ENCODE measurements around the gene C11orf91. TPM values are rescaled to one million over a fixed set of nuclear protein-coding genes. Genes with fewer than 3 reads are reported as not detected.

C11orf91 gene
- total and polyA plus RNA-seq, 2 donors (not counting 3 experiments of a cell fraction or from before 2014, with no cell fraction given), result 0.94 to 2.1 TPM

- Histone ChIP-seq H3K9me3 (replicated peaks; ENCODE audit: control insufficient read depth, insufficient read depth, low read length) (no peaks in the 10 kb centered on the region), H3K27ac (ENCODE audit: insufficient read depth, low read depth, low read length) (no peak overlapping the region), H3K79me2 (ENCODE audit: control insufficient read depth, insufficient read depth, low read length) (no peaks in the 10 kb centered on the region), H3K4me2 (ENCODE audit: insufficient read depth, low read length) (no peak overlapping the region), H3K4me3 (replicated peaks in 1 of 3; ENCODE audit: insufficient read depth in 1 of 3, low read depth in 1 of 3, low read length in 3 of 3) (no peak overlapping the region), H3K4me1 (ENCODE audit: control insufficient read depth, extremely low read depth, insufficient read depth, low read length) (no peaks in the 10 kb centered on the region), H2AFZ (ENCODE audit: low read depth, low read length) (no peak overlapping the region), H3K9ac (replicated peaks; ENCODE audit: extremely low read depth, insufficient read depth, low read length) (no peak overlapping the region), H3K36me3 (ENCODE audit: control insufficient read depth in 2 of 2, extremely low read depth in 1 of 2, insufficient read depth in 2 of 2, low read length in 2 of 2) (no peaks in the 10 kb centered on the region), H3K27me3 (ENCODE audit: control insufficient read depth in 2 of 2, insufficient read depth in 2 of 2, low read length in 2 of 2) (no peaks in the 10 kb centered on the region), H4K20me1 (replicated peaks; ENCODE audit: control insufficient read depth, extremely low read depth, insufficient read depth, low read length) (no peaks in the 10 kb centered on the region), H3K9me1 (replicated peaks; ENCODE audit: control insufficient read depth, extremely low read depth, insufficient read depth, low read length) (no peaks in the 10 kb centered on the region)
- no peak for FAIRE-seq
- ChIA-PET POLR2A (no interaction called here), CTCF (interaction anchor here (1.0 kb wide), 1 partner anchor 15 kb away, joined by 3 read pairs; no protein-coding TSS in a partner anchor)
- dilution Hi-C loops (cut with MboI; ENCODE audit: extremely low pct_ligation_motif_present, low sequenced_read_pairs), result no loop called here
- no TSS peak for BruUV-seq (replicated peaks)
- no peak for DNase-seq (ENCODE audit: low read depth, low spot score)
- TF ChIP-seq JUN (IDR thresholded peaks at IDR 0.05; ENCODE audit: borderline replicate concordance, insufficient read depth, insufficient read length, low read depth), result no peak
- TF ChIP-seq FOS (IDR thresholded peaks at IDR 0.05; ENCODE audit: borderline replicate concordance, insufficient read depth, low read length), result no peak
- TF ChIP-seq POLR2AphosphoS5 (IDR thresholded peaks at IDR 0.05; ENCODE audit: insufficient read depth, low read depth, low read length), result no peak
- no peak for TF ChIP-seq POLR2A (IDR thresholded peaks at IDR 0.05; ENCODE audit: low read depth, low read length)
- TF ChIP-seq MAX (IDR thresholded peaks at IDR 0.05; ENCODE audit: insufficient read depth, insufficient read length), result no peak
- no peak for TF ChIP-seq GATA2 (IDR thresholded peaks at IDR 0.05; ENCODE audit: insufficient read depth, insufficient read length, low read depth, low read length)
- TF ChIP-seq MYC (IDR thresholded peaks at IDR 0.05; ENCODE audit: low read depth, low read length), result no peak
- no peak for TF ChIP-seq CTCF (IDR thresholded peaks at IDR 0.05; ENCODE audit: extremely low read depth in 1 of 2, insufficient read depth in 1 of 2, low read depth in 1 of 2, low read length in 2 of 2)
- TF ChIP-seq EZH2 (IDR thresholded peaks at IDR 0.05; ENCODE audit: borderline replicate concordance, low read depth, low read length, severe bottlenecking), result no peak
- intact Hi-C loops (cut with micrococcal nuclease), result no loop called here
Observed at GRCh38 chr11:33664166-33664565, 36.5 kb downstream of the C11orf91 start.

Data from endothelial cell of umbilical vein (primary cell).